CD8-positive, alpha-beta memory T cell (primary cell): Measurements from ENCODE around the gene SLC25A34. TPM values are rescaled to one million over a fixed set of nuclear protein-coding genes. Genes with fewer than 3 reads are reported as not detected.

Source experiments
- CTCF ChIA-PET: fragments of 350-600 bp; sonication (Branson Sonifier 250); formaldehyde crosslinking; loops from one replicate; lab custom pipeline; 2021; ENCODE audit warnings: antibody characterized with exemption; lab: Charles Lee
- POLR2A ChIA-PET: fragments of 350-600 bp; sonication (Branson Sonifier 250); formaldehyde crosslinking; loops from one replicate; lab custom pipeline; 2021; ENCODE audit warnings: antibody characterized with exemption; lab: Charles Lee
- DNase-seq, 5 donors: peaks; one replicate each; pipeline versions ENCODE4 v3.0.0 to v3.0.0-alpha.2; 2020 to 2022; ENCODE audit warnings: mixed read lengths in 1 of 5
- H3K27ac ChIP-seq: one replicate; pipeline ENCODE4 v1.7.0; 2013; ENCODE audit warnings: low read depth, mild to moderate bottlenecking, low read length, moderate library complexity
- H3K27me3 ChIP-seq: 2 replicates; pipeline ENCODE4 v1.7.0; 2013; ENCODE audit warnings: low read length, mild to moderate bottlenecking; ENCODE audit not compliant: insufficient read depth, poor library complexity, severe bottlenecking
- H3K36me3 ChIP-seq: 2 replicates; pipeline ENCODE4 v1.7.0; 2013; ENCODE audit warnings: mild to moderate bottlenecking, low read length, moderate library complexity; ENCODE audit not compliant: insufficient read depth
- H3K4me1 ChIP-seq: 2 replicates; pipeline ENCODE4 v1.7.0; 2013; ENCODE audit warnings: mild to moderate bottlenecking, low read length, moderate library complexity; ENCODE audit not compliant: insufficient read depth
- H3K4me3 ChIP-seq: 2 replicates; pipeline ENCODE4 v1.7.0; 2013; ENCODE audit warnings: mild to moderate bottlenecking, low read length
- H3K9me3 ChIP-seq: 2 replicates; pipeline ENCODE4 v1.7.0; 2013; ENCODE audit warnings: mild to moderate bottlenecking, low read length
- H3K27ac Mint-ChIP-seq, 8 donors: one replicate each; pipeline ENCODE4 v1.8.0; 2020 to 2021; ENCODE audit warnings: mixed read lengths in 8 of 8, mild to moderate bottlenecking in 6 of 8, inconsistent platforms in 3 of 8, moderate library complexity in 3 of 8
- H3K27me3 Mint-ChIP-seq, 2 donors: one replicate each; pipeline ENCODE4 v1.8.0; 2020 to 2021; ENCODE audit warnings: mixed read lengths in 2 of 2, mild to moderate bottlenecking in 1 of 2, moderate library complexity in 1 of 2
- H3K36me3 Mint-ChIP-seq, 3 donors: one replicate each; pipeline ENCODE4 v1.8.0; 2020 to 2021; ENCODE audit warnings: mixed read lengths in 3 of 3, inconsistent platforms in 1 of 3, mild to moderate bottlenecking in 1 of 3
- H3K4me1 Mint-ChIP-seq, 3 donors: one replicate each; pipeline ENCODE4 v1.8.0; 2020 to 2021; ENCODE audit warnings: mixed read lengths in 3 of 3, inconsistent platforms in 1 of 3, mild to moderate bottlenecking in 1 of 3
- H3K4me3 Mint-ChIP-seq, 7 donors: one replicate each; pipeline ENCODE4 v1.8.0; 2020 to 2021; ENCODE audit warnings: mixed read lengths in 7 of 7, mild to moderate bottlenecking in 6 of 7, moderate library complexity in 4 of 7, inconsistent platforms in 2 of 7
- H3K9me3 Mint-ChIP-seq, 5 donors: one replicate each; pipeline ENCODE4 v1.8.0; 2020 to 2022; ENCODE audit warnings: mixed read lengths in 5 of 5, mild to moderate bottlenecking in 3 of 5, moderate library complexity in 2 of 5, inconsistent platforms in 1 of 5
- polyA plus RNA-seq: library from polyadenylated mRNA; unstranded; fragments of 300-500 nt; fragmentation: Illumina TruSeq; gene quantifications from one replicate; pipeline ENCODE4 v1.2.3, GENCODE V29; 2021
- total RNA-seq, 2 experiments: library from RNA; stranded (reverse); gene quantifications; one replicate each; pipeline ENCODE4 v1.2.3, GENCODE V29; 2021

SLC25A34 gene
- total and polyA plus RNA-seq, 3 experiments from 2014 or later = 0.15 to 0.94 (median 0.93) TPM

DNA sequence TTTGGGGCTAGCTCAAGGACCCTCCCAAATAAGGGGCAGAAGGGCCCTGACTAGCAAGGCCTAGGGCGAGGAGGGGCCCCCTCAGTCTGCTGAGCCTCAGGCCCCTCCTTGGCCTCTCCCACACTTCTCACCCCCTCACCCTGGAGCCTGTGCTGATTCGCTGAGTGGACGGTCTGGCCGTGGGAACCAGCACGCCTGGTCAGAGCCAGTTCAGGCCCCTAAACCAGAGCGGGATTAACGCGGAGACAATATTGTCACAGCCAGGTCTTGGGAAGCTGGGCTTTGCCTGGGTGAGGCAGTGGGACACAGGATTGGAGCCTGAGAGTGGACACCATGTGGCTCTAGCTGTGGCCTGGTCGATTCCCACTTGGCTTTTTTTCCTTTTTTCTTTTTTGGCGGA lies 17.7 kb downstream of the SLC25A34 start:
- Mint-ChIP-seq H3K4me3 (no peak overlapping the region), H3K27me3 (peaks cover 21 to 42% of the 10 kb centered on the region in 2 donors), H3K36me3 (peaks cover 0 to 10% (median 0%) of the 10 kb centered on the region in 3 donors), H3K9me3 (peaks cover 0 to 5% (median 0%) of the 10 kb centered on the region in 5 donors), H3K27ac (no peak overlapping the region), H3K4me1 (peaks cover 5 to 19% (median 11%) of the 10 kb centered on the region in 3 donors)
- H3K36me3 ChIP-seq = no peaks in the 10 kb centered on the region
- DNase-seq = no peak
- CTCF ChIA-PET = no interaction called here
- no peaks in the 10 kb centered on the region for H3K9me3 ChIP-seq
- H3K4me3 ChIP-seq = no peak overlapping the region
- POLR2A ChIA-PET = interaction anchor here (0.6 kb wide), 1 partner anchor 60 kb away, joined by 3 read pairs; no protein-coding TSS in a partner anchor
- H3K27me3 ChIP-seq = peaks cover 18% of the 10 kb centered on the region
- H3K4me1 ChIP-seq = peaks cover 10% of the 10 kb centered on the region
- H3K27ac ChIP-seq = no peak overlapping the region

DNA sequence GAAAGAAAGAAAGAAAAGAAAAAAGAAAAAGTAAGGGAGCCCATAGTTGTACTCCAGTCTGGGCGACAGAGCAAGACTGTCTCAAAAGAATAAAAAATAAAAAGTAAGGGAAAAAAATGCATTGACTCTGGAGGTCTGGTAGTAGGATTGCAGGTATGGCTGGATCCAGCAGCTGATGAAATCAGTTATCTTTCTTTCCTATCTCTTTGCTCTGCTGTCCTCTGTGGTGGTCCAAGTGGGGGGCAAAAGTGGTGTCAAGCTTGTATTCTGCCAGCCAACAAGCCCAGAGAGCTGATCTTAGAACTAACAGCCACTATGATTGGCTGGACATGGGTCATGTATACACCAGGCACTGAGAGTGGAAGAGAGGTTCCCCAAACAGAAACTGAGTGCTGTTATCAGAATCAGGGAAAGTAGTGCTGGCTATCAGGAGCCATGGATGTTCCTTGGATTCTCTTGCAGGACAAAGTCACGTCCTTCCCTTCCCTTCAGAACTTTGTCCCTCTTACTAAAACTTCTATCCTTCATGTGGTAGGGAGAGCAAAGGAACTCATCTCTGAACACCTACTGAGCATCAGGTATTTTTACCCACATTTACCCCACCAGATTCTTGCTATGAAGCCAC lies 19.1 kb downstream of the SLC25A34 start:
- no peak overlapping the region for H3K4me3 ChIP-seq
- H3K27me3 ChIP-seq = peaks cover 24% of the 10 kb centered on the region
- peaks cover 0 to 5% (median 0%) of the 10 kb centered on the region in 5 donors for H3K9me3 Mint-ChIP-seq
- H3K36me3 ChIP-seq = no peaks in the 10 kb centered on the region
- H3K9me3 ChIP-seq = no peaks in the 10 kb centered on the region
- no peak overlapping the region for H3K4me3 Mint-ChIP-seq
- peaks cover 5 to 24% (median 12%) of the 10 kb centered on the region in 3 donors for H3K4me1 Mint-ChIP-seq
- H3K27me3 Mint-ChIP-seq = peaks cover 25 to 49% of the 10 kb centered on the region in 2 donors
- peaks cover 10% of the 10 kb centered on the region for H3K4me1 ChIP-seq
- DNase-seq = no peak
- H3K27ac Mint-ChIP-seq = no peak overlapping the region
- peaks cover 0 to 10% (median 0%) of the 10 kb centered on the region in 3 donors for H3K36me3 Mint-ChIP-seq
- POLR2A ChIA-PET = no interaction called here
- CTCF ChIA-PET = interaction anchor here (0.6 kb wide), 1 partner anchor 445 kb away, joined by 3 read pairs; no protein-coding TSS in a partner anchor
- no peak overlapping the region for H3K27ac ChIP-seq

DNA sequence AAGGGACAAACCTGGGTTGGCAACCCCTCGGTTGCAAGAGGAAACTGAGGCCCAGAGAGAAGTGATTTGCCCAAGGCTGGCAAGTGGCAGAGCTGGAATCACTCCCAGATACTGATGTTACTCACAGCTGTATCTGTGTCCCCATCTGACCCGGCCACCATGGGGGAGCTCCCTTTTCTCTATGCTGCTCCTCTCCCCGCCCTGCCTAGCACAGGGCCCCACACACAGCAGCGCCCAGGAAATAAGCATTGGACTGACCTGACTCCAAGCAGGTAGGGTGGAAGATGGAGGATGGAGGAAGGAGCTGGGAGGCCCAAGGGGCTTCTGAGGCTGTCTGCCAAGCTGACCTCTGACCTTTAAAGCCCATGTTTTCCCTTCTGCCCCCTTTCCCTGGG lies 19.6 kb downstream of the SLC25A34 start:
- H3K27ac ChIP-seq = no peak overlapping the region
- peaks cover 0 to 10% (median 0%) of the 10 kb centered on the region in 3 donors for H3K36me3 Mint-ChIP-seq
- H3K4me3 ChIP-seq = no peak overlapping the region
- peaks cover 0 to 5% (median 0%) of the 10 kb centered on the region in 5 donors for H3K9me3 Mint-ChIP-seq
- peaks cover 10% of the 10 kb centered on the region for H3K4me1 ChIP-seq
- no peak overlapping the region for H3K27ac Mint-ChIP-seq
- DNase-seq = no peak
- H3K27me3 ChIP-seq = peaks cover 24% of the 10 kb centered on the region
- ChIA-PET POLR2A (interaction anchor here (0.6 kb wide), 1 partner anchor 16 kb away, joined by 3 read pairs; no protein-coding TSS in a partner anchor), CTCF (interaction anchor here (0.6 kb wide), 1 partner anchor 444 kb away, joined by 3 read pairs; no protein-coding TSS in a partner anchor)
- H3K4me1 Mint-ChIP-seq = peaks cover 5 to 24% (median 12%) of the 10 kb centered on the region in 3 donors
- peaks cover 28 to 49% of the 10 kb centered on the region in 2 donors for H3K27me3 Mint-ChIP-seq
- H3K4me3 Mint-ChIP-seq = no peak overlapping the region
- no peaks in the 10 kb centered on the region for H3K36me3 ChIP-seq
- no peaks in the 10 kb centered on the region for H3K9me3 ChIP-seq

DNA sequence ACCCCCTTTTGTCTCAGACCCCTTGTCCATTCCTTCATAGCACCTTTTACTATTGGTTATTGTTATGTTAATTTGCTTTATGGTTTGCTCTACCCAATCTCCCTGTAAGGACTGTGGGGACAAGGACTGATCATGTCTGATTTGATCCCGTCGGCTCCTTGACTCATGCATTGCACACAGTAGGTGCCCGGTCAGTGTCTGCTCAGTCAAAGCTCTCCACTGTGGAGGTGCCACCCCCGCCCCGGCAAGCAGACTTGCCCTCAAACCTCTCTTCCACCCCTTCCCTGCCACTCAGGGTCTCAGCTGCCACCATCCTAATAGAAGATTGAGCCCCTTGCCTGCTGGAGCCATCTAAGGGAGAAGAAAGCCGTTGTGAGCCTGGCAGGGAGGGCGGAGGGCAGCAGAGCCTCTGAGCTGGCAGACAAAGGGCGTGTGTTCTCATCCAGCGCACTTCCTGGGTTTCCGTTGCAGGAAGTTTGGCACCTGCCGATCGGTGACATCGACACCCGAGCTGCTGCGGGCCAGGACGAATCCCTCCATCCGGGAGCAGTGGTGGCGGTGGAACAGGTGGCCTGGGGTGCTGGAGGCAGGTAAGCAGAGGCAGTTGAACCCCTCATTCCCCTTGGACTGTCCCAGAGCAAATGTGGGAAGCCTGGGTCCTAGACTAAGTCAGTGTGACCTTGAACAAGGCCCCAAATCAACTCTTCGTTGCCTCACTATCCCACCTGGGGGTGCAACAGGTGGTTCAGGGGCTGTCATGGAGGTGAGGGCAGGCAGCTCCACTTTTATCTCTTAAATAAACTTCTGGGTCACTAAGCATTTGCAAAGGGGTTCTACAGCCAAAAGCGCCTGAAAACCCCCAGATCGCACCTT lies 20.3 kb downstream of the SLC25A34 start:
- Mint-ChIP-seq H3K36me3 (peaks cover 0 to 10% (median 0%) of the 10 kb centered on the region in 3 donors), H3K27ac (peak overlapping the region in 2 of 8 donors; percentile 34 to 89), H3K9me3 (peaks cover 0 to 5% (median 0%) of the 10 kb centered on the region in 5 donors), H3K4me3 (peak overlapping the region in 2 of 7 donors; percentile 10 to 25), H3K27me3 (peaks cover 28 to 54% of the 10 kb centered on the region in 2 donors), H3K4me1 (peaks cover 5 to 24% (median 12%) of the 10 kb centered on the region in 3 donors)
- no peak for DNase-seq
- H3K4me3 ChIP-seq = no peak overlapping the region
- H3K4me1 ChIP-seq = peaks cover 10% of the 10 kb centered on the region
- ChIA-PET POLR2A (interaction anchor here (0.6 kb wide), 1 partner anchor 15 kb away, joined by 3 read pairs; no protein-coding TSS in a partner anchor), CTCF (no interaction called here)
- H3K36me3 ChIP-seq = no peaks in the 10 kb centered on the region
- no peaks in the 10 kb centered on the region for H3K9me3 ChIP-seq
- H3K27me3 ChIP-seq = peaks cover 24% of the 10 kb centered on the region
- H3K27ac ChIP-seq = no peak overlapping the region

DNA sequence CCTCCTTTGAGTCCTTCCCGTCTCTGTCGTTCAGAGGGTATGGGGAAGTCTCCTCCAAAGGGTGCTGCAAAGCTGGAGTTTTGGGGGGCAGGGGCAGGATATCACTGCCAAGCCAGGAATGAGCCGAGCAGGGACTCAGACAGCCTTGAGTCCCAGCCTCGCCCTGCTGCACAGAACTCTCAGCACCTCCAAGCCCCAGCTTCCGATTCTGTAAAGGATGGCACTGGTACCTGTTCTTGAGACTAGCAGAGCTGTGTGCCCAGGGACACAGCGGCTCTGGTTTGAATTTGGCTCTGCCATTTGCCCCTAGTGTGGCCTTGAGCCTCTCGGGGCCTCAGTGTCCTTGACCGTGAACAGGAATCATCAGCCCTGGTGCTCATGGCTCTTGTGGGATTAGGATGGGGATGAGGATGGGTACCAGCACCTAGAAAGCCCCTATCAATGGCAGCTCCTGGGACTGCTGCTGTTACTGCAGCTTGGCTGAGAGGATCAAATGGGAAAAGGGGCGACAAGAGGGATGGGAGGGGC lies 21.0 kb downstream of the SLC25A34 start:
- Histone ChIP-seq H3K4me3 (no peak overlapping the region), H3K27me3 (peaks cover 24% of the 10 kb centered on the region), H3K9me3 (no peaks in the 10 kb centered on the region), H3K36me3 (no peaks in the 10 kb centered on the region), H3K4me1 (peaks cover 10% of the 10 kb centered on the region), H3K27ac (no peak overlapping the region)
- peaks cover 29 to 55% of the 10 kb centered on the region in 2 donors for H3K27me3 Mint-ChIP-seq
- CTCF ChIA-PET = no interaction called here
- H3K4me1 Mint-ChIP-seq = peaks cover 5 to 24% (median 12%) of the 10 kb centered on the region in 3 donors
- peaks cover 0 to 5% (median 0%) of the 10 kb centered on the region in 5 donors for H3K9me3 Mint-ChIP-seq
- POLR2A ChIA-PET = no interaction called here
- no peak for DNase-seq
- peak overlapping the region in 1 of 8 donors; percentile 19 for H3K27ac Mint-ChIP-seq
- H3K4me3 Mint-ChIP-seq = peak overlapping the region in 3 of 7 donors; percentile 23 to 63 (median 40)
- peaks cover 0 to 10% (median 0%) of the 10 kb centered on the region in 3 donors for H3K36me3 Mint-ChIP-seq

DNA sequence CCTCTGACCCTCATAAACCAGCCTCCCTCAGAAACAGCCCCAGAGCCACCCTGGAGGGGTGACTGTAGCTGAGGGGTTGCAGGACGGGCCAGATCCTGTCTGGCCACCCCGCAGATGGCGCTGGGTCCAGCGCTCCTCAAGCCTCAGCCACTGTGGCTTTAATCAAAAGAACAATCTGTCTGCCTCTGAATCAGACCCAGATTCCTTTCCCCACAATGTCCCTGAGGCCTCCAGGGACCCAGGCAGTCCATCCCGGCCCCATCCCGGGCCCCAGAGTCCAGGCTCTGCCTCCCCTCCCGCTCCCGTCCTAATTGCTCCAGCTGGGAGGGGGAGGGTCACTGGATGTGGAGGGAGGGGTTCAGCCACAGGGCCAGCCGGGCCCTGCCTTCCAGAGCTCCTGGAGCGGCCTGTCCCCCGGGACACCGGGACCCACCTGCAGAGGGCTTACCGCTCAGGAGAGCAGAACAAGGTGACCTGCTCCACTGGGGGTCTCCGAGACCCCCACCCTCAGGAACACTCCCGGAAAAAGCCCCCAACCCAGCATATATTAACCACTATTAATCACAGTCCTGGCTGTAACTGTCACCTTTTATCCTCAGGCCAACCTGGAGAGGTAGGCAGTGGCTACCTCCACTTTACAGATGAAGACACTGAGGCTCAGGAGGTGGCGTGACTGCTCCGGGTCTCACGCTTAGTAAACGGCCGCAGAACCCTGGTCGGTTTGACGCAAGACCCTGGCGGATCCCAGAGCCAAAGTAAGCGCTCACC lies 21.7 kb downstream of the SLC25A34 start:
- no peak for DNase-seq
- peaks cover 35 to 58% of the 10 kb centered on the region in 2 donors for H3K27me3 Mint-ChIP-seq
- Histone ChIP-seq H3K4me1 (peaks cover 10% of the 10 kb centered on the region), H3K27me3 (peaks cover 24% of the 10 kb centered on the region), H3K9me3 (no peaks in the 10 kb centered on the region), H3K4me3 (no peak overlapping the region), H3K27ac (no peak overlapping the region), H3K36me3 (no peaks in the 10 kb centered on the region)
- ChIA-PET CTCF (no interaction called here), POLR2A (no interaction called here)
- H3K4me3 Mint-ChIP-seq = peak overlapping the region; percentile 26 to 76 (median 69)
- peak overlapping the region in 2 of 8 donors; percentile 38 to 43 for H3K27ac Mint-ChIP-seq
- H3K4me1 Mint-ChIP-seq = peaks cover 5 to 24% (median 12%) of the 10 kb centered on the region in 3 donors
- peaks cover 0 to 10% (median 0%) of the 10 kb centered on the region in 3 donors for H3K36me3 Mint-ChIP-seq
- H3K9me3 Mint-ChIP-seq = peaks cover 0 to 5% (median 0%) of the 10 kb centered on the region in 5 donors

DNA sequence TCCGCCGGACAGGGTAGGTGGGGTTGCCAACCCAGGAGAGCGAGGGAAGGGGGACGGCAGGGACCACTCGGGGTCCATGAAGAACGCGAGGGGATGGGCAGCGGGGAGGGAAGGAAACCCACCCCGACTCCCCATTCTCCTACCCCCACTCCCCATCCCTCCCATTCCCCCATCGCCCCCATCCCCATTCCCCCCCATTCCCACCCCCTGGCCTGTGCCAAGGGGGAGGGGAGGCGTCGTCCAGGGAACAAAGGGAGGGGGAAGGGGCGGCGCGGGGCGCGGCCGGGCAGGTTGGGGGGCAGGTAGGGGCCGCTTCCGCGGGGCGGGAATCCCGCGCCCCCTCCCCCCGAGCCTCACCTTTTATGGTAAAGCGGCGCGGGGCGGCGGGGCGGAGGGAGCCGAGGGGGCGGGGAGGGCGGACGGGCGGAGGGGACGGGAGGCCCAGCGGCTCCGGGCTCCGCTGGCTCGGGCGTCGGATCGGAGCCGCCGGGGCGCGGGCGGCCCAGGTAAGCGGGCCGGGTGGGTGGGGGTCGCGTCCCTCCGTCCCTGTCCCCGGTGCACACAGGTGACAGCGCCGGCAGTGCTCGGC lies 22.4 kb downstream of the SLC25A34 start, which contains the start of gene FBLIM1:
Gene FBLIM1 (plus strand): TSS at position 453 of the 589 bp plus-strand sequence. CDS start 6,189 bp downstream, outside the sequence.
- Mint-ChIP-seq H3K27ac (peak within 1 kb of the TSS in 2 of 8 donors; percentile 38 to 43), H3K36me3 (peaks cover 0 to 10% (median 0%) of the 10 kb centered on the region in 3 donors), H3K4me3 (peak within 1 kb of the TSS; percentile 26 to 81 (median 69)), H3K27me3 (peaks cover 34 to 56% of the 10 kb centered on the region in 2 donors), H3K9me3 (peaks cover 0 to 5% (median 0%) of the 10 kb centered on the region in 5 donors), H3K4me1 (peaks cover 5 to 24% (median 12%) of the 10 kb centered on the region in 3 donors)
- ChIA-PET POLR2A (no interaction called here), CTCF (no interaction called here)
- Histone ChIP-seq H3K4me1 (peaks cover 10% of the 10 kb centered on the region), H3K36me3 (no peaks in the 10 kb centered on the region), H3K27me3 (peaks cover 24% of the 10 kb centered on the region), H3K9me3 (no peaks in the 10 kb centered on the region), H3K27ac (no peak within 1 kb of the TSS), H3K4me3 (no peak within 1 kb of the TSS)
- DNase-seq = no peak
